ENCODE measurements around the gene SPRR1B. TPM values are rescaled to one million over a fixed set of nuclear protein-coding genes. Genes with fewer than 3 reads are reported as not detected.

Gene SPRR1B
- total and polyA plus RNA-seq, 4 donors = not detected

DNA sequence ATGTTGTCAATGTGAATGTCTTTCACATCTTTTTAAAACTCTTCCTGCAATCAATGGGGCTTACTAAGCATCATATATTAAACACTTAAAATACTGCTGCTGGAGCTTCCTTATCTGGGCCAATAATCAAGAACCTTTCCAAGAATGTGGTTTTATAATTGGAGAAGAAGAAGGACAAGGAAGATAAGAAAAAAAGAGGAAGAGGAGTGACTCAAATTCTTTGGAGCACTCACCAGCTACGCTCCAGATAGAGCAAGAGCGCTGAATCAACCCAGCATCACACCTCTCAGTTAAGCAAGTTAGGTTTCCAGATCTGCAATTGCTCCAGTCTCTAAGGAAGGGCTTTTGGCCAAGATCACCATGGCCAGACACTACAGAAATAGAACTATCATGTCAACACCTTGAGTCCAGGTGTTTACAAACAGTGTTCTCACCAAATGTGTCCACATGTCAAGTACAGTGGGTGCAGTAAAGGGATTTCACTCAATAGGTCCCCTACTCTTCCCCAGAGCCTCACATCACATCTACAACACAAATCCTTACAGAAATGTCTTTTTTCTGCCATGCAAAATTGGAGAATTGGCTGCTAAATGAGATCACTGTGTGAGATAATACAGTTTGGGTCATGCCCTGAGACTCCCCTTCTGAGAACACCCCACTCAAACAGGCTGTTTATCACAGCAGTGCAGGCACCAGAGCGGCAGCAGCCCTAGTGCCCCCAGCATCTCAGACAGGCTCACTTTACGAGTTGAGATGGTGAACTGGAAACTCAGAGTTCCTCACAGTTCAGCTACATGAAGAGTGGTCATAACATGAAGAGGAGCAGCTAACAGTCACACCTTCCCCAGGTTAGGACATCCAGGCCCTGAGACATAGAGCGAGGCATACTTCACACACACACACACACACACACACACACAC, 42.1 kb downstream of the SPRR1B start (continued):
- TF ChIP-seq CTCF (IDR thresholded peaks at IDR 0.05; ENCODE audit: low read depth, low read length, missing input control) = no peak
- no peak for TF ChIP-seq ZBTB33 (IDR thresholded peaks at IDR 0.05)
- no peak for TF ChIP-seq HNF4A (conservative IDR thresholded peaks at IDR 0.05)
- TF ChIP-seq JUND (IDR thresholded peaks at IDR 0.05) = no peak
- no peak for TF ChIP-seq FOXA1 (IDR thresholded peaks at IDR 0.05)
- no peak for TF ChIP-seq RXRA (IDR thresholded peaks at IDR 0.05)

DNA sequence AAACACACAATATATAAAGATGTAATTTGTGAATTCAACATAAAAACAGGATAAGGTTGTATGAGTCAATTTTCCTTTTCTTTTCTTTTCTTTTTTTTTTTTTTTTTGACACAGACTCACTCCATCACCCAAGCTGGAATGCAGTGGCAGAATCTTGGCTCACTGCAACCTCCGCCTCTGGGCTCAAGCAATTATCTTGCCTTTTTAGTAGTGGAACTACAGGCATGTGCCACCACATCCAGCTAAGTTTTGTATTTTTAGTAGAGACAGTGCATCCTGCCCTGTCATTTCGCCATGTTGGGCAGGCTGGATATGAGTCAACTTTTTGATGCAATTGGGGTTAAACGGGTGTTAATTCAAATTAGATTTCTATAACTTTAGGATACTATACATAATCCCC, 50.7 kb downstream of the SPRR1B start:
- Histone ChIP-seq H3K4me3 (ENCODE audit: low read depth in 1 of 3, low read length in 3 of 3) (no peak overlapping the region), H3K27me3 (ENCODE audit: control insufficient read depth in 4 of 4, insufficient read depth in 4 of 4, low read length in 3 of 4) (no peaks in the 10 kb centered on the region), H3K4me1 (ENCODE audit: control insufficient read depth in 4 of 4, insufficient read depth in 4 of 4, low read length in 3 of 4) (no peaks in the 10 kb centered on the region), H3K9ac (ENCODE audit: low read depth in 1 of 2, low read length in 2 of 2) (no peak overlapping the region), H3K9me3 (ENCODE audit: control insufficient read depth in 4 of 4, low read length in 3 of 4) (no peaks in the 10 kb centered on the region), H3K36me3 (ENCODE audit: control insufficient read depth in 4 of 4, insufficient read depth in 3 of 4, low read depth in 1 of 4, low read length in 3 of 4) (no peaks in the 10 kb centered on the region), H3K27ac (ENCODE audit: low read depth in 1 of 2, low read length in 2 of 2) (no peak overlapping the region)
- no peak for TF ChIP-seq CTCF (IDR thresholded peaks at IDR 0.05; ENCODE audit: low read depth, low read length, missing input control)
- no peak for TF ChIP-seq HNF4G (IDR thresholded peaks at IDR 0.05)
- TF ChIP-seq MAX (IDR thresholded peaks at IDR 0.05) = no peak
- TF ChIP-seq NR2F2 (IDR thresholded peaks at IDR 0.05) = no peak
- TF ChIP-seq GABPA (IDR thresholded peaks at IDR 0.05 in 1 of 2, conservative IDR thresholded peaks at IDR 0.05 in 1 of 2) = no peak
- no peak for TF ChIP-seq YY1 (IDR thresholded peaks at IDR 0.05)
- TF ChIP-seq TAF1 (conservative IDR thresholded peaks at IDR 0.05) = no peak
- TF ChIP-seq, protein P1, sequence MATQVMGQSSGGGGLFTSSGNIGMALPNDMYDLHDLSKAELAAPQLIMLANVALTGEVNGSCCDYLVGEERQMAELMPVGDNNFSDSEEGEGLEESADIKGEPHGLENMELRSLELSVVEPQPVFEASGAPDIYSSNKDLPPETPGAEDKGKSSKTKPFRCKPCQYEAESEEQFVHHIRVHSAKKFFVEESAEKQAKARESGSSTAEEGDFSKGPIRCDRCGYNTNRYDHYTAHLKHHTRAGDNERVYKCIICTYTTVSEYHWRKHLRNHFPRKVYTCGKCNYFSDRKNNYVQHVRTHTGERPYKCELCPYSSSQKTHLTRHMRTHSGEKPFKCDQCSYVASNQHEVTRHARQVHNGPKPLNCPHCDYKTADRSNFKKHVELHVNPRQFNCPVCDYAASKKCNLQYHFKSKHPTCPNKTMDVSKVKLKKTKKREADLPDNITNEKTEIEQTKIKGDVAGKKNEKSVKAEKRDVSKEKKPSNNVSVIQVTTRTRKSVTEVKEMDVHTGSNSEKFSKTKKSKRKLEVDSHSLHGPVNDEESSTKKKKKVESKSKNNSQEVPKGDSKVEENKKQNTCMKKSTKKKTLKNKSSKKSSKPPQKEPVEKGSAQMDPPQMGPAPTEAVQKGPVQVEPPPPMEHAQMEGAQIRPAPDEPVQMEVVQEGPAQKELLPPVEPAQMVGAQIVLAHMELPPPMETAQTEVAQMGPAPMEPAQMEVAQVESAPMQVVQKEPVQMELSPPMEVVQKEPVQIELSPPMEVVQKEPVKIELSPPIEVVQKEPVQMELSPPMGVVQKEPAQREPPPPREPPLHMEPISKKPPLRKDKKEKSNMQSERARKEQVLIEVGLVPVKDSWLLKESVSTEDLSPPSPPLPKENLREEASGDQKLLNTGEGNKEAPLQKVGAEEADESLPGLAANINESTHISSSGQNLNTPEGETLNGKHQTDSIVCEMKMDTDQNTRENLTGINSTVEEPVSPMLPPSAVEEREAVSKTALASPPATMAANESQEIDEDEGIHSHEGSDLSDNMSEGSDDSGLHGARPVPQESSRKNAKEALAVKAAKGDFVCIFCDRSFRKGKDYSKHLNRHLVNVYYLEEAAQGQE (IDR thresholded peaks at IDR 0.05) = no peak
- TF ChIP-seq ATF3 (IDR thresholded peaks at IDR 0.05) = no peak
- TF ChIP-seq RXRA (IDR thresholded peaks at IDR 0.05) = no peak
- TF ChIP-seq ZBTB33 (IDR thresholded peaks at IDR 0.05) = no peak
- TF ChIP-seq RAD21 (IDR thresholded peaks at IDR 0.05) = no peak
- TF ChIP-seq HNF4A (conservative IDR thresholded peaks at IDR 0.05) = no peak
- no peak for TF ChIP-seq JUND (IDR thresholded peaks at IDR 0.05)
- no peak for TF ChIP-seq SP1 (IDR thresholded peaks at IDR 0.05)
- no peak for TF ChIP-seq FOXA1 (IDR thresholded peaks at IDR 0.05)
- no peak for TF ChIP-seq EGR1 (IDR thresholded peaks at IDR 0.05; ENCODE audit: low read depth in 2 of 2)
- DNase-seq (ENCODE audit: low spot score) = no peak
- WGBS = 85% methylated on average over 3 of the region's 3 CpGs
